ENCODE measurements around the gene FAM162A.
A peak's percentile ranks its signal among the peaks of the same experiment; 100 is the strongest.

Gene FAM162A

DNA sequence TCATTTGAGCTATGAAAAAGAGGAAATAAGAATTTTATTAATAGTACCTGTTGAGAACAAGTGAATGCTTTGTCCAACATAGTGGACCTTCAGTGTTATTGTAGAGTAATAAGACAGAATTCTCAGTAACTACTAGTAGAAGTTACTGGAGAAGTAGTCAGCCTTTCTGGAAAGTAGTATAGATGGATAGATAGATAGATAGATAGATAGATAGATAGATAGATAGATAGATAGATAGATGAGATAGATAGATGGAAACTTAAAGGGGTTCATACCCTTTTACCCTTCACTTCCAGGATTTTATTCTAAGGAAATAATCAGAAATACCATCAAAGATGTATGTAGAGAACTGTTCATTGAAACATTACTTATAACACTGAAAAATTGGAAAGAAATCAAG lies 5.2 kb downstream of the FAM162A start:
- no peak for DNase-seq

DNA sequence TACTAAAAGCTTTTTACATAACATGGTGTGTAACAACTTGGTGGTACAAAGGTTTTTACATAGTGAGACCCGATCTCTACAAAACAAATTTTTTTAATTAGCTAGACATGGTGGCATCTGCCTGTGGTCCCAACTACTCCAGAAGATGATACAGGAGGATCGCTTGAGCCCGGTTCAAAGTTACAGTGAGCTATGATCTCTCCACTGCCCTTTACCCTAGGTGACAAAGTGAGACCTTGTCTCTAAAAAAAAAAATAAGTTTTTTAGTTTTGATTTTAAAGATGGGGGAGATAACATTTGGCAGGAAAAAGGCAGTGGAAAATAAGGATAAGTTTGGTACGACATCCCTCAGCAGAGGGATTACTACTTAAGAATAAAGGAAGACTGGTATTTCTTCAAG lies 5.9 kb downstream of the FAM162A start:
- DNase-seq = no peak

DNA sequence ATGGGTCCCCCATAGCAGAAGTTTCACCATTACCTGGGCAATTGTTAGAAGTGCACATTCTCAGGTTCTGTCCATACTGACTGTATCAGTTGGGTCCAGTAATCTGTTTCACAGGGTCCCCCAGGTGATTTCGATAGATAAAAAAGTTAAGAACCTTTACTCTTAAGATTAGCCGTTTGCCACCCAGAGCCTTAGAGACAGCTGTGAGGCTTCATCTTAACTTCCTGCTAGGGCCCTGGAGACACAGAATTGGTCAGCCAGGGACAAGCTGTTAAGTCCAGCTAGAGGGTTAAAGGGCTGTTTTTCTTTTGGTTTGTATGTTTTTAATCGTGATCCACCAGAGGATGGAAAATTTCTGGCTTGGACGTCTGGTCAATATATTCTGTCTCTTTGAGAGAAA lies 6.7 kb downstream of the FAM162A start:
- DNase-seq = no peak

DNA sequence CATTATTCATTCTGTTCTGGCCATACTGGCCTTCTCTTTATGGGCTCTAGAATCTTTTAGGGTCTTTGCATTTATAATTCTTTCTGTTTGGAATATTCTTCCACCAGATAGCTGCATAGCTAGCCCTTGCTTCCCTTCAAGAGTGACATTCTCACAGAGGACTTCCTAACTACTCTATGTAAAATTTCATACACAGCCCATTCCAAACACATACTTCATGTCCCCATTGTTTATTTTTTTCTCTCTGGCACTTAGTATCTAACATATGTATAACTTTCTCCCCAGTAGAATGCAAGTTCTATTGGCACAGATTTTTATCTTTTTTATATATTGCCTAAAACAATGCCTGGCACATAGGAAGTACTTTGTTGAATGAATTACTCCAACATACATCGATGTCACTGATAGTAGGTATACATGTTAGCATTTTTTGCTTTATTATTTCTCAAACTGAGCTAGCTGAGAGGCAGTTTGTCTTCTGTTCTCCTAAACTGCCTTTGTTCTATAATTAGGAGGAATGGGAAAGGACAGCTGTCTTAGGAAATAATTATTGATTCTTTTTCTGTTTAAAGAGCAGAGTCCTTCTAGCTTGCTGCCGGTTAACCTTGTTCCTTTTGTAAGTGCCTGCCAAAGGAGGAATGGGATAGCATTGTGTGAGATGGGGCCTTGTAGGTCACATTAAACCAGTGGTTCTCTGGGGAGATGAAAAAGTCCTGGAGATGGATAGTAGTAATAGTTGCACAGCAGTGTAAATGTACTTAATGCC lies 7.9 kb downstream of the FAM162A start:
- DNase-seq = no peak

DNA sequence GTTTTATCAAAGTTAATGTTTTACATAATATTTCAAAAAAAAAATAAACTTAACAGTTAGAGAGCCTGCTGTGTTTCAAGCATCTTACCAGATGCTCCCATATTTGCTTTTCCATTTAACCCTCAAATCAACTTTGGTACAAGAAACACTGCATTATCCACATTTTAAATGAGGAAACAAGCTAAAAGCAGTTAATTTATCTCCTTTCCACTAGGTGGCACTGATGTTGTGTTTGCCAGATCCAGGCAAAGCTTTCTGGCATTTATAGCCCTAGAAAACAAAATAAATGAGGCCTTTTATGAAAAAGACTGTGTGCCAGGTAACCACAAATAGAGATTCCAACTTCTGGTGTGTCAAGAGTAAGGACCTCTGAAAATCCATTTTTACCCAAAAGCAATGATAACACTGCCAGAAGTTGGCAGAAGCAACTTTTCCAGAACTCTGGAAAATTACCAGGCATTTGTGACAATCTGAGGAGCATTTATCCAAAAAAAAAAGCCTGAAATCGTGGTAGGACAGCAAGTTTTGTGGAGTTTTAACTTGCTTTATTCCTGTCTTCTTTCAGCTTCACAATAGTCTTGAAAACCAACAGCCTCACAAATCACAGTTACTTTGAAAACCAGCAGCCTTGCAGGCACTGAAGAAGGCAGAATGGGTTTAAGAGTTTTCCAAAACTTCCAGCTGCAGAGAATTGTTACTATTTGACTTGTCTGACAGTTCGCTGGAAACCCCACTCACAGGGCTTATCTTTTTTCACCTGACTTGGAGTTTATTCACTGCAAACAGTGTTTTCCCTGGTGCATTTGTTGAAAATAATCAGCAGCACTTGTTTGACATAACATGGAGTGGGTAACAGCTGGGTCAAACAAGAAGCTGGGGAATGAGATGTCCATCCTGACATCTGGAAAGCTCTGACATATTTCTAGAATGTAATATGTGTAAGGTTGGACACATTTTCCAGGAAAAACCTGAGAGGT lies 9.2 kb downstream of the FAM162A start:
- DNase-seq = peak in 3 of 6 experiments; percentile 9 to 49 (median 46)

DNA sequence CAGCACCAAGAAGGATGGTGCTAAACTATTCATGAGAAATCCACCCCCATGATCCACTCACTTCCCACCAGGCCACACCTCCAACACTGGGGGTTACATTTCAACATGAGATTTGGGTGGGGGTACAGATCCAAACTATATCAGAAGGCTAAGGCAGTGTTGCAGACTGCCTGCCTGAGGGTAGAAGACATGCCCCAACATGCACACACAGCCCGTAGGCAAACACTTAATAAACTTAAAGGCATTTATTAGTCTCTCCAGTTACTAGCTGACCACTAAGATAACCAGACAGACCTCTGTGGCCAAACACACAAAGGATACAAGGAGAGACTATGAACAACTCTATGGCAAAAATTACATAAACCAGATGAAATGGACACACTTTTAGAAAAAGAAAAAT lies 10.2 kb downstream of the FAM162A start:
- DNase-seq = no peak

DNA sequence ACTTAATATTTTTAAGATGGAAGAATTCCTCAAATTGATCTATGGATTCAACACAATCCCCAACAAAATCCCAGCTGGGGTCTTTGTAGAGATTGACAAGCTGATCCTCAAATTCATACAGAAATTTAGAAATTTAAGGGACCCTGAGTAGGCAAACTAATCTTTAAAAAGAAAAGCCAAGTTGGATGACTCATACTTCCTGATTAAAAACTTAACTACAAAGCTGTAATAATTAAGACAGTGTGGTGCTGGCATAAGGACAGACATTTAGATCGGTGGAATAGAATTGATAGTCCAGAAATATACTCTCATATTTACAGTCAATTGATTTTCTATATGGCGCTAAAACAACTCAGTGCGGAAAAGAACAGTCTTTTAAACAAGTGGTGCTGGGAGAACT lies 11.6 kb downstream of the FAM162A start:
- no peak for DNase-seq

DNA sequence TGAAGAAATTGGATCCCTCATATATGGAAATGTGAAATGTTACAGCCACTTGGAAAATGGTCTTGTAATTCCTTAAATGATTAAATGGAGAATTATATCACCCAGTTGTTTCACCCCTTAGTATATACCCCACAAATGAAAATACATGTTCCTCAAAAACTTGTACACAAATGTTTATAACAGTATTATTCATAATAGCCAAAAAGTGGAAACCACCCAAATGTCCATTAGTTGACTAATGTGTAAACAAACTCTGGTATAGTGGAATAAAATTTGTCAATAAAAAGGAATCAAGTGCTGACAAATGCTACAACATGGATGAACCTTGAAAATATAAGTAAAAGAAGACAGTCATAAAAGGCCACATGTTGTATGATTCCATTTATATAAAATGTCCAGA lies 12.5 kb downstream of the FAM162A start:
- DNase-seq = no peak

DNA sequence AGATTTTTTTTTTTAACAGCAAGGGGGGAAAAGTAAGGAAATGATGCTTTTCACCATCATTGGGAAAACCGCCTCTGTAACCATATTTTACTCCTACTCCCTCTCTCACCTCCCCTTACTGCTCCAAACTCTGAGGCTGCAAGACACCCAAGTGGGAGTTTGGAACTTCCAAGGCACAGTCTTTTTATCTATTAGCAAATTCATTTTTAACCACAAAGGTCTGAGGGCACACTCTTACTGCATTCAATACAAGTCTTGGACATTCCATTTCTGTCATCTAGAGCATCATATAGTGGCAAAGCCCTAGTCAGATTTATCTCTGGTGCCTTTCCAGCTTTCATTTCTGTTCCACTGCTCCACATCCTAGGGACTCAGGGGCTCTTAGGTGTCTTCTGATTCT lies 13.2 kb downstream of the FAM162A start:
- no peak for DNase-seq

DNA sequence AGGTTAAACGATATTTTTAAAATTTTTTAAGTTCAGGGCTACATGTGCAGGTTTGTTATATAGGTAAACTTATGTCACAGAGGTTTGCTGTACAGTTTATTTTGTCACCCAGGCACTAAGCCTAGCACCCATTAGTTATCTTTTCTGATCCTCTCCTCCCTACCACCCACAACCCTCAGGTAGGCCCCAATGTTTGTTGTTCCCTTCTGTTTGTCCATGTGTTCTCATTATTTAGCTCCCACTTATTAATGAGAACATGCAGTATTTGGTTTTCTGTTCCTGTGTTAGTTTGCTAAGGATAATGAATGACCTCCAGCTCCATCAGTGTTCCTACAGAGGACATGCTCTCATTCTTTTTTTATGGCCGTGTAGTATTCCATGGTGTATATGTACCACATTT lies 14.9 kb downstream of the FAM162A start:
- DNase-seq = no peak

DNA sequence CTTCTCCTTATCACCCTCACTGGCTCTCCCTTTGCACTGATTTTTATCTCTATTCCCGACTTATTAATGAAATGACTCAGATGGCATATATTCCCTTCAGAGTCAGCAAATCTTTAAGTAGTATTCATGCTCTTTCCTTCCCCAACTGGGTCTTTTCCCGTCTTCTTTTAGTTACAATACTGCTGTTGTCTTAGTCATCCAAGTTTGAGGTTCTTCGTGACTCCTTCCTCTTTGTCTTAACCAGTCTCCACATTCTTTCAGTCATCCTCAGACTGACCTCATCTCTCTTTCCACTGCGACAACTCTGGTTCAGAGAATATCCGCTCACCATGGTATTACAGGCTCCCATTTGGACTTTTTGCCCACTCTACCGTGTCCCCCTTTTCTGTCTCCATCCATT lies 19.5 kb downstream of the FAM162A start:
- DNase-seq = no peak

DNA sequence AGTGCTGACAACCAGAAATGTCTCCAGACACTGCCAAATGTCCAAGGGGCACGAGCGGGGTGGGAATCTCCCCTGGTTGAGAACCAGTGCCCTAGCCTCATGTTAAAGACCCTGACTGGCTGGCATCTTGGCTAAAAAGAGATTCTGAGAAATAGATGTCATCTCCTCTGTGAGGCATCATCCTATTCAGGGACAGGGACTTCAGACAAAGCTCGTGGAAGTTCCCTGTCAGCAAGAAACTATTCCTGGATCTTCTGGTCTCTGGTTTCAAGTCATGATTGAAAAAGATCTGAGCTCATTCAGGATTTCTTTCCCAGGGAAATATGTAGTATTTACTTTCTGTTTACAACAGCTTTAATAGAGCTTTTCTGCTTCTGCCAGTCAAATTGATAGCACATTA lies 21.0 kb downstream of the FAM162A start:
- DNase-seq = no peak

DNA sequence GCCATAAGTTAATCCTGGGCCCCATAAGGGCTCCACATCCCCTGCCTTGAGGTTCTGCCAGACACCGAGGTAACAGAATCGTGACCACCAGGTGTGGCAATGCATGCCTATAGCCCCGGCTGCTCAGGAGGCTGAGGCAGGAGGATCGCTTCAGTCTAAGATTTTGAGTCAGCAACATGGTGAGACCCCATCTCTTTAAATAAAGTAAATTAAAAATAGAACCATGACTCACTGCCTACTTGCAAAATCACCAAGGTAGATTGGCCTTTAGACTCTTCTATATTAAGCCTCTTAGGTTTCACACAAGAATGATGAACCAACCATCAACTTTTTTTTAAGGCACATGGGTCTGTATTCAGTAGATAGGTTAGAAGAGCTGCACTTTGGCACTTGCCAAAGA lies 22.2 kb downstream of the FAM162A start:
- no peak for DNase-seq

DNA sequence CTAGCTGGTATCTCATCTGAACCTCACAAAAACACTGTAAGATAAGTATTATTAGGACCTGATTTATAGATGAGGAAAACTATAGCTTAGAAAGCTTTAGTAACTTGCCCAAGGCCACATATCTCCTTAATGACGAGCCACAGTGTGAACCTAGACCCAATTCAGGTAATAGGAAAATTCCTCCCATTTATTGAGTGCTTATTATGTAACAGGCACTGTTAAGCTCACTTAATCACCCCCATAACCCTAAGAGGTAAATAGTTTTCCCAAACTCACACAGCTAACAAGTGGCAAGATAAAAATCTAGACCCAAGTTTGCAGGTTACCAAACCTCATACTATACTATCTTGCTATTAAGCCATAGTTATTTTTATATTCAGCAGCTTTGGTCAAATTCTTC lies 24.0 kb downstream of the FAM162A start:
- DNase-seq = no peak

DNA sequence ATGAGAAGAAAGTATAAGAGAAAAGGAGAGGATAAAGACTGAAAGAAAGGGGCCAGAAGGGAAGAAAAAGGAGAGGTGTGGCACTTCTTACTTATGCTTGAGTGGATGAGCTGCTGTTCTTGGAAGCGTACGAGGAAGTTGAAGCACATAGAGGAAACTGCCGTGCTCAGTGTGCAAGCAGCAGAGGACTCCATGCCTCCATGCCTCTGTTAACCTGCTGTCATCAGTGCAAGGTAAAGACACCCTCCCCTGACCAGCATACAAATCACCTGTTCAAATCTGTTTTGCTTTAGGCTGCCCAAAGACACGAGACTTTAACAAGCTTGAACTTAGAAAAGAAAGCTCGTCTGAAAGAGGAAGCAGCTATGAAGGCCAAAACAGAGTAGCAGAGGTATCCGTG lies 25.5 kb downstream of the FAM162A start:
- no peak for DNase-seq

DNA sequence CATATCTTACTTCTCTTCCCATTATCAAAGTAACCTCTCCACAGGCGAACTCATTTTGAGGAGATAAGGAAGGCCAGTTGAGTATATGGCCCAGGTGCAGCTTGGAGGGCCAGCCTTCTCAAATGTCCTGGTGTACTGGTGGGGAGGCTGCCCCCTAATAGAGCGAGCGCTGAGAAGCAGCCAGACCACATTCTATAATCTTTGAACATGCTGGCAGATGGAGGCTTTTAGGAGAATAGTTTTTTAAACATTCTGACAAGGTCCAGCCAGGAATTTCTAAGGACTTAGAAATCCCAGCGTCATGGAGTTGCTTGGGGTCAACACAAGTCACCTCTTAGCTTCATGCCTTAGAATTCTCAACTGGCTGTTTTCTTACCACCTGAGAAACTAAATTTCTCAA lies 26.1 kb downstream of the FAM162A start:
- no peak for DNase-seq

DNA sequence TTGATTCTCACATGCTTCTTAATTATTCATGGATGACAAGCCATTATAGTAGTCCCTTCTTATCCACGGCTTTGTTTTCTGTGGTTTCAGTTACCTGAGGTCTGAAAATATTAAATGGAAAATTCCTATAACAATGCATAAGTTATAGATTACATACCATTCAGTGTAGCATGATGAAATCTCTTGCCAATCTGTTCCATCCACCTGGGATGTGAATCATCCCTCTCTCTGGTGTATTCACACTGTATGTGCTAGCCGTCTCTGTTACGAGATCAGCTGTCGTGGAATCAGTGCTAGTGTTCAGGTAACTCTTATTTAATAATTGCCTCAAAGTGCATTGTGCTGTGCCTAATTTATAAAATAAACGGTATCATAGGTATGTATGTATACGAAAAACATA lies 26.7 kb downstream of the FAM162A start:
- no peak for DNase-seq

DNA sequence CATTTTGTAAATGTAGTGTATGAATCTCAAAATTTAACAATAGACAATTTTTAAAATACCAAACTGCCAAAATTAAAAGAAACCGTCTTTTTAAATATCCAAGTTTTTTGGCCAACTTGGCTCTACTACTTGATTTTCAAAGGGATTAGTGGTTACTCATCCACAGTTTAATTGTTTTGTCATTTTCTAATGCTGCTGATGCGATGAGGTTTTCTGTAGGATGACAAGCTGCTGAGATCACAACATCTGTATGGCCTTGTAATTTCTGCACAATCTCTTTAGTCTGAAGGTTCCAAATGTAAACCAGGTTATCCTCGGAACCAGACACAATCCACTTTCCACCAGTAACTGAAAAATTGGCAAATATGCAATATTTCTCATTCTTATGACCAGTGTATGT lies 30.4 kb downstream of the FAM162A start:
- DNase-seq = no peak

DNA sequence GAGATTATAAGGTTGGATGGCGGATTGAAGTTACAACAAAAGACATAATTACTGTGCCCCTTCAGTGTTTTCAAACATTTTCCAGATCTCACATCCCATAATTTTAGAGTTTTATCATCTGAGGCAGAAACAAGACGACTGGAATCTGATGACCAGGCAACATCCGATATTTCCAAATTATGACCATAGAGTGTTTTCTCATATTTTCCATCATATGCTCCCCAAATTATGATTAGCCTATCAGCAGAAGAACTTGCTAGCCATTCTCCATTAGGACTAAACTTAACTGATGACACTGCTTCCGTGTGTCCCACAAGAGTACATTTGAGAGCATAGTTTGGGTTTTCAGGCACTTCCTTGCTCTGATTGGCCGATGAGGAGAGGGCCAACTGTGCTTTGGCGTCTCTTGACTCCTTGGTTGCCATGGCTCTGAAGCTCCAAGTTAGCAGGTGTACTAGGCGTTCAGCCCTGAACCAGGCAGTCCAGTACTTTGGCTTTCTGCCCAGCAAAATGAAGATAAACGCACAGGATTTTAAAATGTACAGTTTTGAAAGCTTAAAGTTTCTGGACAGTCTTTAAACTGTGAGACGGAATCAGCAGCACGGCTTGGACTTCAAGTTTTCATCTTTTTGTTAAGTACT lies 31.2 kb downstream of the FAM162A start:
- no peak for DNase-seq

DNA sequence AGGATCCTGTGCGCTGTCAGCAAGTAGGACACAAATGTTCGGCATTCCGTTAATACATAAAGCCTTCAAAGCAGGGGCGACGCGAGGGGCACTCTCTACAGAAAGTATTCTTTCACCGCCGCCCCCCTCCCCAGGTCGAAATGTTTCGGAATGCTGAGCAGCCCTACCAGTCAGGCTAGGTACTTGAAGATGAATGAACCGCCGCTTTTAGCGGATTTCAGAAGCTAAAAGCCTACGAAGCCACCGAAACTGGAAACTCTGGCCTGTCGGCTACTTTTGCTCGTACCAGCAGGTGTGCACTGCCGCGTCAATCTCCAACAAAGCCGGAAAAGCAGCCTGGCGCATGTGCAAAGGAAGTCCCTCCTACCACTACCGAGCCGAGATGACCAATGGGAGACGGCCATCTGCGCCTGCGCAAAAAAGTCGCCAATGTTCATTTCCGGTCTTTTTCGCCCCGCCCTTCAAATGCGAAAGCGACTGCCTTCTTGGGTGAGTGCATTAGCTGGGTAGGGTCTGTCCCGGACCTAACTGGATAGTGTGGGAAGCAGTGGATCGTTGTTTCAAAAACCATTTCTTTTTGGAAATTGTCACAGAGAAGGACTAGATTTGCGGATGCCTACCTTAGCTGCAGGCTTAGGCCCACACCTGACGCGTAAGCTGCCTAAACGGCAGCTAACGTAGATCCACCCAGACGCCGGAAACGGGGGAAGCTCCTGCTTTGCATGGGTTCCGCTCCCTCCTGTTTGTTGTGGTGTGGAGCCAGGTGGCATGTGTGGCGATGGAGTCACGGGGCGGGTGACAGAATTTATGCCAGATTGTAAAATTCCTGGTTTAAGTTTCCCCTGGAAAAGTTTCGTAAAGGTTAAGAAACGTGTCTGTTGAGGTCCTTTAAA lies 32.0 kb downstream of the FAM162A start, which contains the start of gene WDR5B:
Gene WDR5B (minus strand): TSS at position 301 of the 893 bp plus-strand sequence. CDS start 534 bp downstream, outside the sequence.
- no peak for DNase-seq

DNA sequence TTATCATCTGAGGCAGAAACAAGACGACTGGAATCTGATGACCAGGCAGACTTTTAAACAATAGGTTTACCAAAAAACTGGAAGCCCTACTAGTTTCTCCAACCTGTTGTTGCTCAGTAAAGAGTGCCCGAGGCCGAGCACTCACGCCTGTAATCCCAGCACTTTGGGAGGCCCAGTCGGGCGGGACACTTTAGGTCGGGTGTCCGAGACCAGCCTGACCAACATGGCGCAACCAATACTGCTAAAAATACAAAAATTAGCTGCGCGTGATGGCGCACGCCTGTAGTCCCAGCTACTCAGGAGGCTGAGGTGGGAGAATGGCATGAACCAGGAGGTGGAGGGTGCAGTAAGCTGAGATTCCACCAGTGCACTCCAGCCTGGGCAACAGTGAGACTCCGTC lies 33.0 kb downstream of the FAM162A start:
- no peak for DNase-seq

DNA sequence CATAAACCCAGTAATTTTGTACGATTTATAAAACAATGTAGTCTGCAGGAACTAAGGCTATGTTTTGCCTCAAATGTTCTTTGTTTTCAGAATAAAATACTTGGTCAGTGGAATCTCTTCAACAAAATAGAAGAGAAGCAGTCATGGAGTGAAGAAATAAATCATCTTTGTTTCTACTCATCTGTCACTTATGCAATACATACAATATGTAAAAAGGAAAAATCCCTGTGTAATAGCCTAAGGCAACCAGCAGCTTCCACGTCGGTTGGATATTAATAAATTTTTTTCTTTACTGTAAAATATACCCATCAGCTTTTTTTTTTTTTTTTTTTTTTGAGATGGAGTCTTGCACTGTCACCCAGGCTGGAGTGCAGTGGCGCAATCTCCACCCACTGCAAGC lies 37.1 kb downstream of the FAM162A start:
- DNase-seq = no peak
